K562 (cell line): ENCODE data around the gene RBPJ. TPM values are rescaled to one million over a fixed set of nuclear protein-coding genes. Genes with fewer than 3 reads are reported as not detected.

Source experiments
- ATAC-seq: fragments of 200-7000 bp; cut with Tn5 transposase; 3 replicates; pipeline ENCODE4 v1.9.1; 2020; ENCODE audit warnings: moderate library complexity
- BruUV-seq: library from RNA; stranded (reverse); fragments of 400-500 nt; replicated peaks from 2 replicates; lab custom pipeline; 2021; lab: Mats Ljungman, UMichigan
- CTCF ChIA-PET: fragments of 300-600 bp; formaldehyde crosslinking; extraction: SDS; loops from one replicate; lab custom pipeline; 2021; ENCODE audit warnings: low intra/inter-chr PET ratio; lab: Yijun Ruan, JAX
- POLR2A ChIA-PET: fragments of 300-600, 350-650 bp; sonication (Branson Sonifier 250); formaldehyde crosslinking; extraction: SDS; loops from one replicate; lab custom pipeline; 2021; ENCODE audit warnings: antibody characterized with exemption, inconsistent platforms; lab: Yijun Ruan, JAX
- DNase-seq, 4 experiments: peaks; one replicate each; pipeline versions ENCODE4 v3.0.0 to v3.0.0-alpha.2; 2011 to 2018; ENCODE audit warnings: low spot score in 3 of 4, mixed read lengths in 3 of 4; ENCODE audit errors: extremely low read depth in 1 of 4
- FAIRE-seq: peaks from 2 replicates; lab custom pipeline; 2011; peaks lifted over from hg19 to GRCh38; lab: Jason Lieb, UNC
- H2AFZ ChIP-seq: 2 replicates; pipeline ENCODE4 v1.6.0; 2011; ENCODE audit warnings: low read depth, low read length, control low read depth, inconsistent platforms
- H3K27ac ChIP-seq: fragments of 200-600 bp; 3 replicates; pipeline ENCODE4 v1.8.0; 2011; ENCODE audit warnings: low read depth, mild to moderate bottlenecking, control low read depth, inconsistent platforms, low read length, moderate library complexity, mixed read lengths; ENCODE audit errors: extremely low read depth
- H3K27me3 ChIP-seq, 2 experiments: fragments of 300-600 bp in 1 of 2; 2 replicates in 1 of 2; 3 replicates in 1 of 2; pipeline versions ENCODE4 v1.6.0 to v1.8.0; 2011; ENCODE audit warnings: inconsistent platforms in 2 of 2, low read length in 2 of 2, mild to moderate bottlenecking in 1 of 2, mixed read lengths in 1 of 2, moderate library complexity in 1 of 2; ENCODE audit not compliant: control insufficient read depth in 2 of 2, insufficient read depth in 2 of 2
- H3K36me3 ChIP-seq: fragments of 300-600 bp; 3 replicates; pipeline ENCODE4 v1.8.0; 2011; ENCODE audit warnings: mild to moderate bottlenecking, low read length, inconsistent platforms; ENCODE audit not compliant: control insufficient read depth, insufficient read depth
- H3K4me1 ChIP-seq, 2 experiments: fragments of 200-600 bp in 1 of 2; replicated peaks in 1 of 2; 2 replicates in 1 of 2; 3 replicates in 1 of 2; pipeline versions ENCODE4 v1.5.1 to v1.8.0; 2011; ENCODE audit warnings: inconsistent platforms in 2 of 2, low read length in 2 of 2, mild to moderate bottlenecking in 1 of 2, mixed read lengths in 1 of 2, moderate library complexity in 1 of 2; ENCODE audit not compliant: control insufficient read depth in 2 of 2, insufficient read depth in 2 of 2
- H3K4me2 ChIP-seq: 2 replicates; pipeline ENCODE4 v1.6.1; 2011; ENCODE audit warnings: low read length, control low read depth, inconsistent platforms, mixed read lengths; ENCODE audit not compliant: insufficient read depth
- H3K4me3 ChIP-seq: fragments of 200-600 bp; sonication (generic), shearing (Covaris generic); 2 replicates; pipeline ENCODE4 v1.5.1; 2016; ENCODE audit warnings: control low read depth, inconsistent platforms
- H3K79me2 ChIP-seq: fragments of 200-600 bp; 3 replicates; pipeline ENCODE4 v1.8.0; 2011; ENCODE audit warnings: low read length, inconsistent platforms; ENCODE audit not compliant: control insufficient read depth, insufficient read depth
- H3K9ac ChIP-seq, 2 experiments: 2 replicates each; pipeline versions ENCODE4 v1.6.0 to v1.6.1; 2011; ENCODE audit warnings: low read depth in 2 of 2, low read length in 2 of 2, control low read depth in 1 of 2, inconsistent platforms in 1 of 2, mild to moderate bottlenecking in 1 of 2, mixed read lengths in 1 of 2; ENCODE audit not compliant: insufficient read depth in 1 of 2
- H3K9me1 ChIP-seq: one replicate; pipeline ENCODE4 v1.6.0; 2011; ENCODE audit warnings: inconsistent platforms, mild to moderate bottlenecking, low read length, moderate library complexity; ENCODE audit not compliant: control insufficient read depth, insufficient read depth
- H3K9me3 ChIP-seq: replicated peaks from 2 replicates; pipeline ENCODE4 v1.5.1; 2011; ENCODE audit warnings: low read depth, low read length, inconsistent platforms; ENCODE audit not compliant: control insufficient read depth, insufficient read depth
- H4K20me1 ChIP-seq: replicated peaks from 2 replicates; pipeline ENCODE4 v1.6.1; 2011; ENCODE audit warnings: low read length, inconsistent platforms, mixed read lengths; ENCODE audit not compliant: control insufficient read depth, insufficient read depth
- CCAR2 ChIP-seq: fragments of 200-400 bp; formaldehyde crosslinking; IDR thresholded peaks from 2 replicates; pipeline ENCODE4 v1.6.1; 2017; ENCODE audit warnings: mild to moderate bottlenecking, low read depth, low read length
- EGR1 ChIP-seq: fragments of 450-650 bp; conservative IDR thresholded peaks from 2 replicates; pipeline ENCODE4 v1.6.1; 2017; ENCODE audit warnings: mild to moderate bottlenecking
- EHMT2 ChIP-seq: fragments of 450-650 bp; IDR thresholded peaks from 2 replicates; pipeline ENCODE4 v1.6.1; 2018; ENCODE audit warnings: antibody characterized with exemption
- FOXK2 ChIP-seq, 2 experiments: fragments of 450-650 bp; IDR thresholded peaks in 1 of 2; conservative IDR thresholded peaks in 1 of 2; 2 replicates each; pipeline ENCODE4 v1.6.1; 2016; ENCODE audit warnings: low read depth in 2 of 2, mild to moderate bottlenecking in 1 of 2
- HMGN3 ChIP-seq: IDR thresholded peaks from 2 replicates; pipeline ENCODE4 v1.6.1; 2011; ENCODE audit warnings: borderline replicate concordance, low read depth, mild to moderate bottlenecking, mixed read lengths, low read length; ENCODE audit not compliant: insufficient read length; ENCODE audit errors: extremely low read depth
- HNRNPH1 ChIP-seq: fragments of 200-400 bp; formaldehyde crosslinking; optimal IDR thresholded peaks from 2 replicates; pipeline ENCODE3; 2017; ENCODE audit warnings: low read depth, mild to moderate bottlenecking, low read length, moderate library complexity
- ILK ChIP-seq: fragments of 450-650 bp; IDR thresholded peaks from 2 replicates; pipeline ENCODE4 v1.6.1; 2016; ENCODE audit warnings: missing genetic modification characterization, low read depth, mild to moderate bottlenecking, missing compliant biosample characterization, moderate library complexity, borderline replicate concordance
- NFATC3 ChIP-seq: fragments of 450-650 bp; IDR thresholded peaks from 2 replicates; pipeline ENCODE4 v1.6.1; 2017; ENCODE audit warnings: mild to moderate bottlenecking
- SLC30A9 ChIP-seq: fragments of 250-450 bp; sonication (Bioruptor Pico); IDR thresholded peaks from 2 replicates; pipeline ENCODE4 v1.8.0; 2022; ENCODE audit warnings: mild to moderate bottlenecking, moderate library complexity
- SMARCB1 ChIP-seq: IDR thresholded peaks from 2 replicates; pipeline ENCODE4 v1.6.1; 2011; ENCODE audit warnings: improper control_type of control experiment, low read depth; ENCODE audit not compliant: insufficient read length
- SMC3 ChIP-seq: conservative IDR thresholded peaks from 2 replicates; pipeline ENCODE4 v1.6.1; 2011; ENCODE audit warnings: low read depth, low read length, improper control_type of control experiment; ENCODE audit not compliant: insufficient read depth
- ZC3H8 ChIP-seq: fragments of 450-650 bp; IDR thresholded peaks from 2 replicates; pipeline ENCODE4 v1.6.1; 2017
- ZNF23 ChIP-seq: fragments of 250-450 bp; sonication (Bioruptor Pico); IDR thresholded peaks from 2 replicates; pipeline ENCODE4 v1.4.0; 2020; ENCODE audit warnings: mild to moderate bottlenecking
- ZNF830 ChIP-seq: fragments of 250-450 bp; sonication (Bioruptor Pico); IDR thresholded peaks from 2 replicates; pipeline ENCODE4 v1.5.0; 2021; ENCODE audit warnings: mild to moderate bottlenecking
- WGBS: fragments of 100-300 bp; shearing (Covaris generic); methylation state at CpG from one replicate; pipeline ENCODE4 v1.1.6; 2016; ENCODE audit warnings: low coverage, mixed read lengths; ENCODE audit not compliant: insufficient coverage; ENCODE audit errors: missing lambda C conversion rate; 5-methylcytosine and 5-hydroxymethylcytosine counted together
- in situ Hi-C: fragments of 300-500 bp; cut with MboI; formaldehyde crosslinking; loops from 4 replicates; pipeline ENCODE4 v1.15.0; 2018; ENCODE audit warnings: inconsistent platforms, mixed read lengths
- intact Hi-C: fragments of 100-400 bp; cut with micrococcal nuclease; formaldehyde crosslinking; loops from 2 replicates; pipeline ENCODE4 v1.14.2; 2022
- polyA plus RNA-seq, 8 experiments: library from polyadenylated mRNA; depleted of rRNA in 4 of 8; stranded (reverse) in 5 of 8; unstranded in 3 of 8; fragments of >200 nt; fragmentation: Nextera tagmentation in 2 of 8; fragmentation: Illumina TruSeq in 1 of 8; extraction: Ambion mirVana in 2 of 8; extraction: Trizol in 1 of 8; gene quantifications; 2 replicates each; pipeline versions ENCODE4 v1.2.1 to v1.2.3, GENCODE V29; 2011 to 2014; ENCODE audit warnings: inconsistent platforms in 1 of 8, missing spikeins in 1 of 8
- total RNA-seq, 7 experiments: library from RNA; depleted of rRNA in 6 of 7; stranded (reverse); fragments of >200 nt in 6 of 7; fragmentation: Illumina TruSeq in 2 of 7; extraction: Trizol in 2 of 7; gene quantifications; 2 replicates each; pipeline versions ENCODE4 v1.2.1 to v1.2.3, GENCODE V29; 2011 to 2021; ENCODE audit warnings: low replicate concordance in 1 of 7
- TF ChIP-seq, protein P1 (sequence below): fragments of 250-450 bp; sonication (Bioruptor Pico); IDR thresholded peaks from 2 replicates; pipeline ENCODE4 v1.9.0; 2021; ENCODE audit warnings: mild to moderate bottlenecking, inconsistent platforms
- TF ChIP-seq, protein P2 (sequence below): fragments of 250-450 bp; sonication (Bioruptor Pico); IDR thresholded peaks from 2 replicates; pipeline ENCODE4 v1.4.0; 2020

RBPJ gene
- total and polyA plus RNA-seq, 9 of the 15 experiments (the other 6 are each of a cell fraction or from before 2014, with no cell fraction given), result 17.2 to 49.4 (median 33.8) TPM

DNA sequence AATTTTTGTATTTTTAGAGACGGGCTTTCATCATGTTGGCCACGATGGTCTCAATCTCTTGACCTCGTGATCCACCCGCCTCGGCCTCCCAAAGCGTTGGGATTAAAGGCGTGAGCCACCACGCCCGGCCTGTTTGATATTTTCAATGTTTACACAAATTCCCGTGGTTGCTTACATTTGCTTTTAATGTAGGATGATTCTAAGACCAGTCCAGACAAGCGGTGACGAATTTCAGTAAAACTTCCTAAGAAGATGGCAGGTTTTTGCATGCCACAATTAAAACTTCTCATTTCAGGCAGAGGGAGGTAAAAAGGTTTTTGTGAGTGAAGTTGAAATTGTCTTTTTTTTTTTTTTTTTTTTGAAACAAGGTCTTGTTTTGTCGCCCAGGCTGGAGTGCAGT lies 41.4 kb upstream of the RBPJ start:
- Histone ChIP-seq H3K9ac (no peak overlapping the region), H3K4me2 (no peak overlapping the region), H2AFZ (no peak overlapping the region), H4K20me1 (no peaks in the 10 kb centered on the region), H3K9me1 (no peaks in the 10 kb centered on the region), H3K36me3 (no peaks in the 10 kb centered on the region), H3K79me2 (no peaks in the 10 kb centered on the region), H3K27ac (no peak overlapping the region), H3K4me3 (no peak overlapping the region), H3K27me3 (peaks cover 9 to 29% of the 10 kb centered on the region in 2 experiments), H3K9me3 (no peaks in the 10 kb centered on the region), H3K4me1 (no peaks in the 10 kb centered on the region)
- CTCF ChIA-PET, result no interaction called here
- 3% methylated on average over 13 of the region's 13 CpGs for WGBS
- DNase-seq (no peak), ATAC-seq (no peak), FAIRE-seq (no peak)
- TF ChIP-seq SLC30A9 (CRISPR knock-in tag), result no peak
- no peak for TF ChIP-seq FOXK2 (conservative IDR thresholded peaks at IDR 0.05 in 1 of 2, IDR thresholded peaks at IDR 0.05 in 1 of 2; ENCODE audit: low read depth in 2 of 2)
- no peak for TF ChIP-seq EHMT2
- TF ChIP-seq CCAR2, result no peak
- TF ChIP-seq ZNF23, result no peak
- TF ChIP-seq EGR1, result no peak
- TF ChIP-seq ILK (tag), result no peak
- TF ChIP-seq, protein P1, sequence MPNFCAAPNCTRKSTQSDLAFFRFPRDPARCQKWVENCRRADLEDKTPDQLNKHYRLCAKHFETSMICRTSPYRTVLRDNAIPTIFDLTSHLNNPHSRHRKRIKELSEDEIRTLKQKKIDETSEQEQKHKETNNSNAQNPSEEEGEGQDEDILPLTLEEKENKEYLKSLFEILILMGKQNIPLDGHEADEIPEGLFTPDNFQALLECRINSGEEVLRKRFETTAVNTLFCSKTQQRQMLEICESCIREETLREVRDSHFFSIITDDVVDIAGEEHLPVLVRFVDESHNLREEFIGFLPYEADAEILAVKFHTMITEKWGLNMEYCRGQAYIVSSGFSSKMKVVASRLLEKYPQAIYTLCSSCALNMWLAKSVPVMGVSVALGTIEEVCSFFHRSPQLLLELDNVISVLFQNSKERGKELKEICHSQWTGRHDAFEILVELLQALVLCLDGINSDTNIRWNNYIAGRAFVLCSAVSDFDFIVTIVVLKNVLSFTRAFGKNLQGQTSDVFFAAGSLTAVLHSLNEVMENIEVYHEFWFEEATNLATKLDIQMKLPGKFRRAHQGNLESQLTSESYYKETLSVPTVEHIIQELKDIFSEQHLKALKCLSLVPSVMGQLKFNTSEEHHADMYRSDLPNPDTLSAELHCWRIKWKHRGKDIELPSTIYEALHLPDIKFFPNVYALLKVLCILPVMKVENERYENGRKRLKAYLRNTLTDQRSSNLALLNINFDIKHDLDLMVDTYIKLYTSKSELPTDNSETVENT, result no peak
- no peak for TF ChIP-seq ZC3H8
- TF ChIP-seq ZNF830 (CRISPR knock-in tag), result no peak
- TF ChIP-seq HMGN3, result no peak
- no peak for TF ChIP-seq NFATC3
- no peak for TF ChIP-seq HNRNPH1
- TF ChIP-seq, protein P2, sequence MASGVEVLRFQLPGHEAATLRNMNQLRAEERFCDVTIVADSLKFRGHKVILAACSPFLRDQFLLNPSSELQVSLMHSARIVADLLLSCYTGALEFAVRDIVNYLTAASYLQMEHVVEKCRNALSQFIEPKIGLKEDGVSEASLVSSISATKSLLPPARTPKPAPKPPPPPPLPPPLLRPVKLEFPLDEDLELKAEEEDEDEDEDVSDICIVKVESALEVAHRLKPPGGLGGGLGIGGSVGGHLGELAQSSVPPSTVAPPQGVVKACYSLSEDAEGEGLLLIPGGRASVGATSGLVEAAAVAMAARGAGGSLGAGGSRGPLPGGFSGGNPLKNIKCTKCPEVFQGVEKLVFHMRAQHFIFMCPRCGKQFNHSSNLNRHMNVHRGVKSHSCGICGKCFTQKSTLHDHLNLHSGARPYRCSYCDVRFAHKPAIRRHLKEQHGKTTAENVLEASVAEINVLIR (CRISPR knock-in tag), result no peak
- no peak for TF ChIP-seq SMARCB1
- no peak for TF ChIP-seq SMC3
- in situ Hi-C loops (no loop called here), intact Hi-C loops (no loop called here)
- BruUV-seq, result no TSS peak
- POLR2A ChIA-PET, result interaction anchor here (0.5 kb wide), 1 partner anchor 572 kb away, joined by 3 read pairs; no protein-coding TSS in a partner anchor
